HG03521 (cell line): Measurements from ENCODE around the gene AGBL2.
"Not testable (repeated sequence)": the region's sequence is repeated elsewhere in the genome, so short reads cannot be mapped to it uniquely, and the experiment has no call there.

ENCODE experiments used
- ATAC-seq: cut with Tn5 transposase; IDR thresholded peaks from one replicate; pipeline ENCODE4 v1.9.1; 2021; ENCODE audit warnings: mild to moderate bottlenecking, moderate library complexity; ENCODE audit not compliant: unreplicated experiment

Gene AGBL2

GRCh38 chr11:47640506-47640905 is 74.7 kb downstream of the AGBL2 start:
- not testable (repeated sequence) for ATAC-seq

GRCh38 chr11:47636331-47636730 is 78.8 kb downstream of the AGBL2 start:
- ATAC-seq: not testable (repeated sequence)

- no peak for ATAC-seq
These were observed 83.7 kb downstream of the AGBL2 start for GRCh38 chr11:47631473-47631872.

- no peak for ATAC-seq
These were observed 87.1 kb downstream of the AGBL2 start for GRCh38 chr11:47628026-47628425.

- no peak for ATAC-seq
These were observed 88.9 kb downstream of the AGBL2 start for GRCh38 chr11:47626234-47626633.

GRCh38 chr11:47620836-47621378 is 94.3 kb downstream of the AGBL2 start:
- no peak for ATAC-seq

- no peak for ATAC-seq
These were observed 97.8 kb downstream of the AGBL2 start for GRCh38 chr11:47617417-47617809.

GRCh38 chr11:47616726-47617416 is 98.3 kb downstream of the AGBL2 start:
- ATAC-seq: no peak

GRCh38 chr11:47615249-47615648 is 99.9 kb downstream of the AGBL2 start:
- no peak for ATAC-seq

GRCh38 chr11:47611348-47611794 is 103.8 kb downstream of the AGBL2 start:
- no peak for ATAC-seq

GRCh38 chr11:47609675-47610074 is 105.5 kb downstream of the AGBL2 start:
- no peak for ATAC-seq
